Lower lobe of right lung (tissue), 2 donors: ENCODE data around the gene H2BK1. TPM values are rescaled to one million over a fixed set of nuclear protein-coding genes. Genes with fewer than 3 reads are reported as not detected.

ENCODE experiments used
- ATAC-seq, 2 donors: fragments of 200-7000 bp; cut with Tn5 transposase; one replicate each; pipeline ENCODE4 v1.9.1; 2020 to 2022; ENCODE audit warnings: mild to moderate bottlenecking in 2 of 2, moderate library complexity in 2 of 2
- DNase-seq: peaks from one replicate; pipeline ENCODE4 v3.0.0-alpha.2; 2020
- H3K27ac ChIP-seq: fragments of 200-600 bp; one replicate; pipeline ENCODE4 v1.8.0; 2022
- H3K27me3 ChIP-seq: fragments of 200-600 bp; one replicate; pipeline ENCODE4 v1.8.0; 2022; ENCODE audit warnings: low read depth
- H3K36me3 ChIP-seq: fragments of 200-600 bp; one replicate; pipeline ENCODE4 v1.8.0; 2022; ENCODE audit warnings: mild to moderate bottlenecking
- H3K4me1 ChIP-seq: fragments of 200-600 bp; one replicate; pipeline ENCODE4 v1.8.0; 2022
- H3K4me3 ChIP-seq: fragments of 200-600 bp; one replicate; pipeline ENCODE4 v1.8.0; 2022; ENCODE audit warnings: mild to moderate bottlenecking
- H3K9me3 ChIP-seq: fragments of 200-600 bp; one replicate; pipeline ENCODE4 v1.8.0; 2022
- intact Hi-C: fragments of 100-400 bp; cut with DNase I; formaldehyde crosslinking; loops from one replicate; pipeline ENCODE4 v1.11.0; 2022
- total RNA-seq: library from RNA; stranded (reverse); fragmentation: NEBNext Ultra II Directional; extraction: Animal tissue kit (Norgen Biotek cat#: 25700); gene quantifications from one replicate; pipeline ENCODE4 v1.2.1, GENCODE V29; 2021
- TF ChIP-seq, protein P1 (sequence below): fragments of 200-600 bp; IDR thresholded peaks from one replicate; pipeline ENCODE4 v1.8.0; 2022; ENCODE audit warnings: antibody characterized with exemption, mild to moderate bottlenecking
- donor health status: DM: no; HTN: yes; CAD: no; lungs with severe emphysema.

The H2BK1 gene
- total RNA-seq, 1 donor from 2014 or later = not detected

DNA sequence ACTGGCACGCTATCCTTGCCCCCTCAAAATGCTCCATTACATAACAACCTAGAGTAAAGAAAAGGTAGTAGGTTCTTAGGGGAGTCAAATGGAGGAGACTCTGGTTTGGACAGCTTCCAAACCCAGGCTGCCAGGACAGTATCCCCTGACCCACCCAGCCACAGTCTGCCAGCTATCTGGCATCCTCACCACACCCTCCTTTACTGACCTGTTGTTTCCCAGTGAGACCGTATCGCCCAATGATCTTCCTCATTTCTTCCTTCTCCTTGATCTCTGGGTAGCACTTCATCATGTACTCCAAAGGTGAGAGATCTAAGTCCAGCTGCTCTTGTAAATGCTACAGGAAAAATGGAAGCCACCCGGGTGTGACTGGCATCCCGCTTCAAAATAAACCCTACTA, 5.1 kb upstream of the H2BK1 start:
- no peak for DNase-seq
- Histone ChIP-seq H3K4me1 (no peaks in the 10 kb centered on the region), H3K27me3 (no peaks in the 10 kb centered on the region), H3K9me3 (no peaks in the 10 kb centered on the region), H3K27ac (no peak overlapping the region), H3K4me3 (no peak overlapping the region), H3K36me3 (peaks cover 85% of the 10 kb centered on the region)
- TF ChIP-seq, protein P1, sequence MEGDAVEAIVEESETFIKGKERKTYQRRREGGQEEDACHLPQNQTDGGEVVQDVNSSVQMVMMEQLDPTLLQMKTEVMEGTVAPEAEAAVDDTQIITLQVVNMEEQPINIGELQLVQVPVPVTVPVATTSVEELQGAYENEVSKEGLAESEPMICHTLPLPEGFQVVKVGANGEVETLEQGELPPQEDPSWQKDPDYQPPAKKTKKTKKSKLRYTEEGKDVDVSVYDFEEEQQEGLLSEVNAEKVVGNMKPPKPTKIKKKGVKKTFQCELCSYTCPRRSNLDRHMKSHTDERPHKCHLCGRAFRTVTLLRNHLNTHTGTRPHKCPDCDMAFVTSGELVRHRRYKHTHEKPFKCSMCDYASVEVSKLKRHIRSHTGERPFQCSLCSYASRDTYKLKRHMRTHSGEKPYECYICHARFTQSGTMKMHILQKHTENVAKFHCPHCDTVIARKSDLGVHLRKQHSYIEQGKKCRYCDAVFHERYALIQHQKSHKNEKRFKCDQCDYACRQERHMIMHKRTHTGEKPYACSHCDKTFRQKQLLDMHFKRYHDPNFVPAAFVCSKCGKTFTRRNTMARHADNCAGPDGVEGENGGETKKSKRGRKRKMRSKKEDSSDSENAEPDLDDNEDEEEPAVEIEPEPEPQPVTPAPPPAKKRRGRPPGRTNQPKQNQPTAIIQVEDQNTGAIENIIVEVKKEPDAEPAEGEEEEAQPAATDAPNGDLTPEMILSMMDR = no peak
- intact Hi-C loops = no loop called here
- ATAC-seq = no peak

DNA sequence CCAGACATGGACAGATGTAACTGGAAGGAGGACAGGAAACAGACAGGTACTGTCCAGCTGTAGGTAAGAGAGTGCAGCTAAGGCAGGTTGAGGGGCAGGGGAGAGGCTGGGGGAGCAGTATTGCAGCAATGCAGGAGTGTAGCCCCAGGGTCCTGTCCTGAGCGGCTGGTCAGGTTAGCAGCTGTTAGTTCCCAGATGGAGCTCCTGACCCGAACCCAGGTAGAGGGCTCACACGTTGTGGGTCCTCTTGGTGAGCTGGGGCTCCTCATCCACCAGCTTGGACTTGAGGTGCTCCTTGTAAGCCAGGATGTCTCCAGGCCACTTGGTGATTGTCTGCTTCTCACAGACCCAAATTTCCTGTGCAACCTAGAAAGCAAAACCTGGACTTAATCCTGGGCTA, 3.5 kb upstream of the H2BK1 start:
- Histone ChIP-seq H3K4me1 (no peaks in the 10 kb centered on the region), H3K9me3 (no peaks in the 10 kb centered on the region), H3K27me3 (no peaks in the 10 kb centered on the region), H3K36me3 (peaks cover 69% of the 10 kb centered on the region), H3K4me3 (no peak overlapping the region), H3K27ac (no peak overlapping the region)
- TF ChIP-seq, protein P1 = no peak
- intact Hi-C loops = no loop called here
- DNase-seq (no peak), ATAC-seq (no peak)

GRCh38 chr7:151212626-151213025, 2.3 kb upstream of the H2BK1 start:
- Histone ChIP-seq H3K36me3 (peaks cover 57% of the 10 kb centered on the region), H3K27me3 (no peaks in the 10 kb centered on the region), H3K4me1 (no peaks in the 10 kb centered on the region), H3K27ac (no peak overlapping the region), H3K9me3 (no peaks in the 10 kb centered on the region), H3K4me3 (no peak overlapping the region)
- intact Hi-C loops = no loop called here
- TF ChIP-seq, protein P1 = no peak
- DNase-seq (no peak), ATAC-seq (no peak)

GRCh38 chr7:151211155-151211772, 976 bp upstream of the H2BK1 start:
- TF ChIP-seq, protein P1 = no peak
- Histone ChIP-seq H3K4me3 (no peak overlapping the region), H3K9me3 (no peaks in the 10 kb centered on the region), H3K4me1 (no peaks in the 10 kb centered on the region), H3K27ac (no peak overlapping the region), H3K36me3 (peaks cover 44% of the 10 kb centered on the region), H3K27me3 (peaks cover 7% of the 10 kb centered on the region)
- DNase-seq = no peak
- intact Hi-C loops = no loop called here
- ATAC-seq = no peak

GRCh38 chr7:151209588-151209987, 700 bp downstream of the H2BK1 start:
- Histone ChIP-seq H3K27ac (no peak overlapping the region), H3K9me3 (no peaks in the 10 kb centered on the region), H3K4me3 (no peak overlapping the region), H3K4me1 (no peaks in the 10 kb centered on the region), H3K36me3 (peaks cover 27% of the 10 kb centered on the region), H3K27me3 (peaks cover 13% of the 10 kb centered on the region)
- intact Hi-C loops = no loop called here
- ATAC-seq (no peak), DNase-seq (no peak)
- TF ChIP-seq, protein P1 = no peak
